ENCODE measurements around the gene GSX2. TPM values are rescaled to one million over a fixed set of nuclear protein-coding genes. Genes with fewer than 3 reads are reported as not detected.
A peak's percentile ranks its signal among the peaks of the same experiment; 100 is the strongest.

Gene GSX2
- total and polyA plus RNA-seq, 2 of the 4 experiments (the other 2 are of a cell fraction) = not detected

DNA sequence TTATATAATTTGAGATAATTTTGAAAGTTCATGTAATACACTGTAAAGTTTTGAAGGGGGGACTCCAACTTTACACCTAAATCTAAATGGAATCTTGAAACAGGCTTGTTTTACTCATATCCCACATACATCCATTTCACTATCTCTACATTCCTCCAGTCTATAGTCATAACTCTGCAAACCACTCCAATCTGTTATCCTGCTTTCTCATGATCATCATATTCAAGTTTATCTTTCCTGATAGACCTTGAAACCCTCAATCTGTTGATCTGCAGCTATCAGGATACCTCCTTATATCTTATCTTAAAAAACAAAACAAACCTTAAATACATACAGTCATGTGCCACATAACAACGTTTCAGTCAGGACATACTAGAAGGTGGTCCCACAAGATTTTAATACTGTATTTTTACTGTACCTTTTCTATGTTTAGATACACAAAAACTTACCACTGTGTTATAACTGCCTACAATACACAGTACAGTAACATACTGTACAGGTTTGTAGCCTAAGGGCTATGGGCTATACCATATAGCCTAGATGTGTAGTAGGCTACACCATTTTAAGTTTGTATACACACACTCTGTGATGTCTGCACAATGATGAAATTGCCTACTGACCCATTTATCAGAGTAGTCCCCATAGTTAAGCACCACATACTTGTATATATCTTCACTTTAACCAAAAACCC, 49.6 kb upstream of the GSX2 start:
- Histone ChIP-seq H3K4me2 (ENCODE audit: low read depth, low read length) (peak overlapping the region; percentile 39; the same call in 1 of the 2 replicates), H4K20me1 (ENCODE audit: insufficient read depth, low read length) (peaks cover 56% of the 10 kb centered on the region; the same call in 1 of the 2 replicates), H3K4ac (ENCODE audit: low read depth, low read length) (no peak overlapping the region), H4K5ac (ENCODE audit: low read depth, low read length) (no peak overlapping the region), H3K27ac (ENCODE audit: insufficient read depth, low read length) (no peak overlapping the region), H2BK120ac (ENCODE audit: low read depth, low read length) (no peak overlapping the region), H3K9me3 (ENCODE audit: control insufficient read depth, insufficient read depth, low read length) (no peaks in the 10 kb centered on the region), H4K91ac (ENCODE audit: insufficient read depth, low read depth, low read length) (no peak overlapping the region), H3K9ac (ENCODE audit: low read depth, low read length) (no peak overlapping the region), H3K4me3 (ENCODE audit: insufficient read depth, low read depth, low read length) (no peak overlapping the region), H3K14ac (replicated peaks; ENCODE audit: low read depth, low read length) (0 out of 2 replicates have a peak overlapping the region, but pooled peaks have one; percentile 42), H2AK9ac (replicated peaks; ENCODE audit: low read depth, low read length, poor library complexity) (no peak overlapping the region), H2AFZ (replicated peaks; ENCODE audit: low read length, poor library complexity) (no peak overlapping the region), H2BK15ac (ENCODE audit: low read depth, low read length) (no peak overlapping the region), H3K9me1 (ENCODE audit: insufficient read depth, low read length) (peaks cover 8% of the 10 kb centered on the region), H3K79me1 (ENCODE audit: low read depth in 1 of 2, low read length in 2 of 2) (peaks cover 12 to 53% of the 10 kb centered on the region in 2 experiments), H3K23ac (ENCODE audit: low read depth, low read length) (no peak overlapping the region), H2AK5ac (ENCODE audit: low read depth, low read length) (peak overlapping the region; percentile 37; the same call in 1 of the 2 replicates), H3K18ac (ENCODE audit: low read depth, low read length) (no peak overlapping the region), H2BK20ac (ENCODE audit: low read depth, low read length) (no peak overlapping the region), H2BK5ac (ENCODE audit: low read depth, low read length, poor library complexity, severe bottlenecking) (peak overlapping the region; percentile 58), H3K4me1 (ENCODE audit: control insufficient read depth, insufficient read depth, low read length) (no peaks in the 10 kb centered on the region), H3K36me3 (ENCODE audit: control insufficient read depth, insufficient read depth, low read length) (peaks cover 8% of the 10 kb centered on the region), H3K27me3 (ENCODE audit: control insufficient read depth, insufficient read depth, low read length) (no peaks in the 10 kb centered on the region), H4K8ac (ENCODE audit: low read depth in 2 of 2, low read length in 2 of 2) (no peak overlapping the region), H3K56ac (ENCODE audit: extremely low read depth, insufficient read depth, low read length) (no peak overlapping the region)
- WGBS, 2 experiments (ENCODE audit: extremely low coverage in 2 of 2, insufficient read length in 1 of 2) = no CpG with 5 or more reads among the region's 1 CpG
- no TSS peak for BruUV-seq (replicated peaks)
- ChIA-PET CTCF (no interaction called here), POLR2A (ENCODE audit: unreplicated experiment) (no interaction called here)
- peak; percentile 88 for ATAC-seq (ENCODE audit: low read depth)
- dilution Hi-C loops (cut with HindIII; ENCODE audit: low sequenced_read_pairs, unreplicated experiment) = no loop called here
- peak; percentile 78 for DNase-seq
- in situ Hi-C loops (cut with MboI; ENCODE audit: low sequenced_read_pairs) = loop anchor here (25.0 kb wide), 1 partner anchor 1038 kb away; no protein-coding TSS in a partner anchor
- TF ChIP-seq MXI1 (IDR thresholded peaks at IDR 0.05; ENCODE audit: borderline replicate concordance, low read depth, low read length) (no peak), BHLHE40 (IDR thresholded peaks at IDR 0.05; ENCODE audit: low read depth, low read length) (0 out of 2 replicates have a peak, but pooled peaks have one; percentile 3)
- intact Hi-C loops (cut with micrococcal nuclease) = no loop called here

Data from IMR-90 (cell line).